Endothelial cell of hepatic sinusoid (primary cell): ENCODE data around the gene ADGRA1.
"Not testable (repeated sequence)": the region's sequence is repeated elsewhere in the genome, so short reads cannot be mapped to it uniquely, and the experiment has no call there.

Source experiments
- in situ Hi-C: cut with HindIII; loops from 2 replicates; pipeline ENCODE4 v1.10.0; 2017; ENCODE audit warnings: low sequenced_read_pairs

The ADGRA1 gene

GRCh38 chr10:133107442-133107841 lies 19.7 kb downstream of the ADGRA1 start:
- in situ Hi-C loops: no loop called here

GRCh38 chr10:133109711-133110110 lies 22.0 kb downstream of the ADGRA1 start:
- in situ Hi-C loops: no loop called here

GRCh38 chr10:133110133-133110532 lies 22.4 kb downstream of the ADGRA1 start:
- in situ Hi-C loops: no loop called here

- in situ Hi-C loops: no loop called here
Observed at GRCh38 chr10:133110609-133111275, 23.0 kb downstream of the ADGRA1 start.

GRCh38 chr10:133111640-133112039 lies 23.9 kb downstream of the ADGRA1 start:
- in situ Hi-C loops: not testable (repeated sequence)

- in situ Hi-C loops: no loop called here
Observed at GRCh38 chr10:133113146-133113830, 25.6 kb downstream of the ADGRA1 start.

GRCh38 chr10:133113847-133114246 lies 26.1 kb downstream of the ADGRA1 start:
- in situ Hi-C loops: no loop called here

GRCh38 chr10:133114251-133114650 lies 26.5 kb downstream of the ADGRA1 start:
- in situ Hi-C loops: no loop called here

- in situ Hi-C loops: no loop called here
Observed at GRCh38 chr10:133114726-133115452, 27.2 kb downstream of the ADGRA1 start.

GRCh38 chr10:133115453-133115842 lies 27.7 kb downstream of the ADGRA1 start:
- in situ Hi-C loops: no loop called here

GRCh38 chr10:133115976-133116375 lies 28.3 kb downstream of the ADGRA1 start:
- in situ Hi-C loops: no loop called here

- in situ Hi-C loops: no loop called here
Observed at GRCh38 chr10:133116455-133116854, 28.7 kb downstream of the ADGRA1 start.

GRCh38 chr10:133117036-133117687 lies 29.4 kb downstream of the ADGRA1 start:
- in situ Hi-C loops: no loop called here

- in situ Hi-C loops: no loop called here
Observed at GRCh38 chr10:133117688-133118071, 30.0 kb downstream of the ADGRA1 start.

GRCh38 chr10:133121479-133121878 lies 33.8 kb downstream of the ADGRA1 start:
- in situ Hi-C loops: no loop called here

- in situ Hi-C loops: no loop called here
Observed at GRCh38 chr10:133122171-133122935, 34.6 kb downstream of the ADGRA1 start.

- in situ Hi-C loops: no loop called here
Observed at GRCh38 chr10:133123050-133123745, 35.5 kb downstream of the ADGRA1 start.

GRCh38 chr10:133123746-133124356 lies 36.1 kb downstream of the ADGRA1 start:
- in situ Hi-C loops: no loop called here

- in situ Hi-C loops: no loop called here
Observed at GRCh38 chr10:133124357-133125211, 36.9 kb downstream of the ADGRA1 start.
